GM12878 (cell line): ENCODE measurements around the gene DMBX1. TPM values are rescaled to one million over a fixed set of nuclear protein-coding genes. Genes with fewer than 3 reads are reported as not detected.

Experiments used
- ATAC-seq: fragments of 200-7000 bp; cut with Tn5 transposase; 3 replicates; pipeline ENCODE4 v1.9.1; 2020; ENCODE audit warnings: mild to moderate bottlenecking, moderate library complexity
- BruUV-seq: library from RNA; stranded (reverse); fragments of 400-500 nt; replicated peaks from 2 replicates; lab custom pipeline; 2021; lab: Mats Ljungman, UMichigan
- CTCF ChIA-PET: fragments of 300-600 bp; sonication (Branson Sonifier 250); formaldehyde crosslinking; extraction: SDS; loops from one replicate; lab custom pipeline; 2021; ENCODE audit warnings: inconsistent platforms; lab: Yijun Ruan, JAX
- POLR2A ChIA-PET: fragments of 350-600 bp; formaldehyde crosslinking; extraction: SDS; loops from one replicate; lab custom pipeline; 2021; ENCODE audit warnings: inconsistent platforms; lab: Charles Lee
- RAD21 ChIA-PET: fragments of 300-600 bp; sonication (Branson Sonifier 250); formaldehyde crosslinking; loops from one replicate; lab custom pipeline; 2023; ENCODE audit warnings: antibody characterized with exemption; ENCODE audit not compliant: unreplicated experiment; lab: Charles Lee
- SMC1A ChIA-PET: fragments of 300-600 bp; sonication (Branson Sonifier 250); formaldehyde crosslinking; loops from one replicate; lab custom pipeline; 2023; ENCODE audit not compliant: unreplicated experiment, uncharacterized antibody; lab: Charles Lee
- DNase-seq: peaks from one replicate; pipeline ENCODE4 v3.0.0-alpha.2; 2011; ENCODE audit warnings: low read depth, low spot score
- FAIRE-seq: peaks from 3 replicates; lab custom pipeline; 2011; peaks lifted over from hg19 to GRCh38; lab: Jason Lieb, UNC
- H2AFZ ChIP-seq: 2 replicates; pipeline ENCODE4 v1.6.0; 2011; ENCODE audit warnings: low read depth, low read length, control low read depth; ENCODE audit not compliant: control insufficient read depth
- H3K27ac ChIP-seq: 2 replicates; pipeline ENCODE4 v1.5.1; 2011; ENCODE audit warnings: control low read depth; ENCODE audit not compliant: control insufficient read depth, insufficient read depth
- H3K27me3 ChIP-seq, 2 experiments: replicated peaks in 1 of 2; 2 replicates each; pipeline versions ENCODE4 v1.6.0 to v1.6.1; 2011; ENCODE audit warnings: low read length in 1 of 2; ENCODE audit not compliant: control insufficient read depth in 2 of 2, insufficient read depth in 2 of 2
- H3K36me3 ChIP-seq, 2 experiments: 2 replicates each; pipeline ENCODE4 v1.5.1; 2011; ENCODE audit warnings: low read length in 1 of 2; ENCODE audit not compliant: control insufficient read depth in 2 of 2, insufficient read depth in 2 of 2
- H3K4me1 ChIP-seq: 2 replicates; pipeline ENCODE4 v1.6.1; 2011; ENCODE audit warnings: mild to moderate bottlenecking, low read length, moderate library complexity, mixed read lengths; ENCODE audit not compliant: control insufficient read depth, insufficient read depth
- H3K4me2 ChIP-seq: 2 replicates; pipeline ENCODE4 v1.6.0; 2011; ENCODE audit warnings: control low read depth; ENCODE audit not compliant: control insufficient read depth, insufficient read depth
- H3K4me3 ChIP-seq: fragments of 200-600 bp; sonication (generic); 2 replicates; pipeline ENCODE4 v1.5.1; 2016
- H3K79me2 ChIP-seq: 2 replicates; pipeline ENCODE4 v1.6.0; 2011; ENCODE audit warnings: low read length; ENCODE audit not compliant: control insufficient read depth, insufficient read depth
- H3K9ac ChIP-seq: 2 replicates; pipeline ENCODE4 v1.8.0; 2011; ENCODE audit warnings: low read length, control low read depth, mixed read lengths; ENCODE audit not compliant: control insufficient read depth, insufficient read depth
- H3K9me3 ChIP-seq: replicated peaks from 3 replicates; pipeline ENCODE4 v1.5.1; 2011; ENCODE audit warnings: mild to moderate bottlenecking, low read length; ENCODE audit not compliant: control insufficient read depth, insufficient read depth
- H4K20me1 ChIP-seq: 2 replicates; pipeline ENCODE4 v1.6.0; 2011; ENCODE audit not compliant: control insufficient read depth, insufficient read depth
- SPI1 ChIP-seq: IDR thresholded peaks from 2 replicates; pipeline ENCODE4 v1.6.1; 2011; ENCODE audit warnings: low read depth, mild to moderate bottlenecking, low read length, moderate library complexity, borderline replicate concordance; ENCODE audit not compliant: insufficient read depth
- TBL1XR1 ChIP-seq: IDR thresholded peaks from 2 replicates; pipeline ENCODE4 v1.6.1; 2012; ENCODE audit warnings: low read depth, low read length, improper control_type of control experiment
- ZBTB11 ChIP-seq: fragments of 450-650 bp; formaldehyde crosslinking; IDR thresholded peaks from 2 replicates; pipeline ENCODE4 v1.5.0; 2022; ENCODE audit warnings: mild to moderate bottlenecking, missing genetic modification characterization
- WGBS: methylation state at CpG from one replicate; pipeline ENCODE4 v1.1.6; 2016; ENCODE audit warnings: low lambda C conversion rate; ENCODE audit not compliant: insufficient replicate concordance, insufficient coverage; ENCODE audit errors: missing lambda C conversion rate; 5-methylcytosine and 5-hydroxymethylcytosine counted together
- in situ Hi-C: fragments of 300-500 bp; cut with MboI; formaldehyde crosslinking; loops from 9 replicates; pipeline ENCODE4 v1.14.3; 2018; ENCODE audit warnings: mixed read lengths
- intact Hi-C: fragments of 100-400 bp; cut with micrococcal nuclease; formaldehyde crosslinking; loops from one replicate; pipeline ENCODE4 v1.14.2; 2022; ENCODE audit not compliant: unreplicated experiment
- polyA plus RNA-seq, 11 experiments: library from polyadenylated mRNA; depleted of rRNA in 4 of 11; unstranded in 6 of 11; stranded (reverse) in 5 of 11; fragments of >200 nt; fragmentation: Nextera tagmentation in 4 of 11; fragmentation: Illumina TruSeq in 1 of 11; extraction: Ambion mirVana in 4 of 11; extraction: Trizol in 1 of 11; gene quantifications; 1 replicate in 1 of 11; 2 replicates in 10 of 11; pipeline versions ENCODE4 v1.2.1 to v1.2.3, GENCODE V29; 2011 to 2016; ENCODE audit warnings: inconsistent platforms in 2 of 11, missing spikeins in 2 of 11, low read depth in 1 of 11
- total RNA-seq, 4 experiments: library from RNA; depleted of rRNA in 3 of 4; stranded (reverse); fragments of >200 nt in 3 of 4; fragmentation: Illumina TruSeq in 1 of 4; extraction: Trizol in 1 of 4; gene quantifications; 2 replicates each; pipeline versions ENCODE4 v1.2.1 to v1.2.3, GENCODE V29; 2013 to 2021

DMBX1 gene
- total and polyA plus RNA-seq, 10 of the 15 experiments (the other 5 are each of a cell fraction or from before 2014, with no cell fraction given): 0.03 TPM; not detected in 9

GRCh38 chr1:46487818-46488218 lies 1.8 kb upstream of the DMBX1 start (continued):
- TF ChIP-seq ZBTB11 (CRISPR knock-in tag): no peak

GRCh38 chr1:46488343-46489168 lies 1.1 kb upstream of the DMBX1 start:
- ChIA-PET POLR2A (no interaction called here), SMC1A (interaction anchor here (0.8 to 3.1 kb wide), 3 partner anchors 39 to 155 kb away, joined by 3 to 18 read pairs (median 3); no protein-coding TSS in a partner anchor), CTCF (interaction anchor here (0.6 to 2.5 kb wide), 6 partner anchors 11 to 1297 kb away, joined by 3 to 26 read pairs (median 6); no protein-coding TSS in a partner anchor), RAD21 (interaction anchor here (0.9 to 2.0 kb wide), 4 partner anchors 27 to 41 kb away, joined by 3 to 8 read pairs (median 6); no protein-coding TSS in a partner anchor)
- Histone ChIP-seq H3K9me3 (no peaks in the 10 kb centered on the region), H3K4me3 (no peak overlapping the region), H3K36me3 (no peaks in the 10 kb centered on the region), H3K4me1 (no peaks in the 10 kb centered on the region), H3K4me2 (no peak overlapping the region), H3K27me3 (peaks cover 36 to 39% of the 10 kb centered on the region in 2 experiments), H3K79me2 (no peaks in the 10 kb centered on the region), H4K20me1 (no peaks in the 10 kb centered on the region; the same call in 1 of the 2 replicates), H3K9ac (no peak overlapping the region), H3K27ac (no peak overlapping the region), H2AFZ (no peak overlapping the region)
- in situ Hi-C loops: no loop called here
- WGBS: 12% methylated on average over 22 of the region's 24 CpGs
- intact Hi-C loops: no loop called here
- BruUV-seq: no TSS peak
- ATAC-seq: no peak; the same call in 2 of the 3 replicates
- TF ChIP-seq TBL1XR1 (no peak), SPI1 (no peak)
- DNase-seq: no peak
- no peak for FAIRE-seq
